ENCODE measurements around the gene SEC16A.

- TF ChIP-seq RXRA (IDR thresholded peaks at IDR 0.05) = no peak
- no peak for TF ChIP-seq CTCF (IDR thresholded peaks at IDR 0.05; ENCODE audit: low read depth, low read length, missing input control)
These were observed 87.9 kb downstream of the SEC16A start for GRCh38 chr9:136395020-136395340.

Data from liver (tissue), 3 donors.